SKM-1 (cell line): ENCODE data around the gene HMGB4.

Experiments used
- DNase-seq: peaks from one replicate; lab custom pipeline; 2025; ENCODE audit not compliant: unreplicated experiment; lab: John Stamatoyannopoulos, UW

HMGB4 gene

DNA sequence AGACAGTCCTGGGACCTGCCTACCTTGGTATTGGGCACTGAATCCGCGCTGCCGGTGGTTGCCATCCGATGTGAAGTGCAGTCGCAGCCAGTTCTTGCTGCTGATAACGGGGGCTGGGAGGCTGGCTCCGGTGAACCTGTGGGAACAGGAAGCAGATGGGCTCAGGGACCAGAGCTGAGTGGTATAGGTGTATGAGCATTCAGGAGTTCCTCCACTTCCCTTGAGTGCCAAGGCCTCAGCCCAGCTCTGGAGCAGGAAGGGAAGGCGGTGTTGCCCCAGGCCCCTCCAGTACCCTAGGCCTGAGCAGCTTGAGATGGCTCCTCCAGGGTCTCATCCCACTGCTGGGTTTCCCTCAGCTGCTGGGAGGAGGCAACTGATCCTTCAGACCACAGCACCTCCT lies 17.0 kb upstream of the HMGB4 start:
- DNase-seq: no peak

GRCh38 chr1:33848205-33848937 lies 15.5 kb upstream of the HMGB4 start:
- no peak for DNase-seq

GRCh38 chr1:33849211-33849610 lies 14.7 kb upstream of the HMGB4 start:
- DNase-seq: no peak

GRCh38 chr1:33850481-33850880 lies 13.4 kb upstream of the HMGB4 start:
- no peak for DNase-seq

DNA sequence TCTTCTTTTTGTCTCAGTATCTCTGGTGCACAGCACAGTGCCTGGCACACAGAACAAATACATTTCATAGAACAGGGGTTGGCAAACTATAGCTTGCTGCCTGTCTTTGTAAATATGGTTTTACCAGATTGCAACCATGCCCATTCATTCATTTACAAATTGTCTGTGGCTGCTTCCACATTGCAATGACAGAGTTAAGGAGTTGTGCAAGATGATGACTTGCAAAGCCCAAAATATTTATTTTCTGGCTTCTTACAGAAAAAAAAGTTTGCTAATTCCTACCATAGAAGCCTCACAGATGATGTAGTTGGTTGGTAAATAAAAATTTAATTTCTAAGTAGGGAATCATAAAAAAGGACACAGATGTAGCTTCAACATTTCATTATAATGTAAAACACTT lies 11.2 kb upstream of the HMGB4 start:
- no peak for DNase-seq

DNA sequence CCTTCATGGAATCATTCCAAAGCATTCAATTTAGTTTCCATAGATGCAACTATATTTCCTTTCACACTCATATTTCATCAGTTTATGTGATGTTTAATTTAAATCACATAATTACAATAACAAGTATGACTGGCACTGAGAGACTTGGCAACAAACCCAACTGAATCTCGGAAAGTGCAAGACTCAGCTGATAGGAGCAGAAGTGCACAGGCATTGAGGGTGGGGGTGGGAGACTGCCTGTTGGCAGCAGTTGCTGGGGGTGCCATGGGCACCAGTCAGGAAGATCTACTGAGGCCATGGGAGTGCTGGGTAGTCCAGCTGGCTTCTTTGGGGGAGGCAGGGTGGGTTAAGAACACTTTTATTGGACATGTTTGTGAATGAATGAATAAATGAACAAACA lies 10.4 kb upstream of the HMGB4 start:
- no peak for DNase-seq

GRCh38 chr1:33854091-33854490 lies 9.8 kb upstream of the HMGB4 start:
- DNase-seq: no peak

GRCh38 chr1:33860671-33861070 lies 3.2 kb upstream of the HMGB4 start:
- DNase-seq: no peak

GRCh38 chr1:33864460-33865389 lies 846 bp downstream of the HMGB4 start:
- DNase-seq: no peak

DNA sequence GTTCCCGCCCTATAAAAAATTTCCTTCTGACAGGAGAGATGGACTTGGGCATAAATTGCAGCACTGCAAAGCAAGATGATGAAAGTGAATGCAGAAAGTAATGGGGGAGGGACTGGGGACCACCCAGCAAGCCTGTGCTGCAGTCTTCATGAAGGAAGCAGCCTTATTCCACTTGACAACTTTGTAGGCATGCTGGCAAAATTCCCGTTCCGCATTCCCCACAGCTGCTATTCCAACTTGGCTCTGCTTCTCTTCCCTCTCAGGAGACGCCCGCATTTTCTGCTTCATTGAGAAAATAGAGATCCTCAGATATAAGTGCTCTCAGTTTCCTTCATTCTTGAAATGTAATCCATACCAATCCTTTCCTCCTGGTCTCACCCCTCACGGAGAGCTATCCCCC lies 2.4 kb downstream of the HMGB4 start:
- DNase-seq: no peak

DNA sequence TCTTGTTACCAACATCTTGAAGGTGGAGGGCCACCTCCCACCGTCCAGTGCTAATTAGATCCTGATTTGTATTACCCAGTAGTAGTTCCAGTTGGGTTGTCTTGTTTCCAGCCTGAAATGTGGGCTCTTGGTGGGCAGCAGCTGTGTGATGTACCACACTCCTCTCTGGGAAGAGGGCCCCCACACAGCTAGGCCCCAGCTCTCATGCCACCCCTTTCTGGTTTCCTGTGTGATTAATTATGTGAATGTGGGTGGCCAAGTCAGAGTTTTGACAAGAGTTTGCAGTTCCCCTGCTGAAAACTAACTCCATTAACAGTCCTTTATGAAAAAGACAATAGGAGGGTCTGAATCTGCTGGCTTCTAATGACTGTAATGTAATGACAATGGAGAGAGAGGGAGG lies 3.8 kb downstream of the HMGB4 start:
- DNase-seq: no peak

GRCh38 chr1:33872275-33872674 lies 8.4 kb downstream of the HMGB4 start:
- DNase-seq: no peak

DNA sequence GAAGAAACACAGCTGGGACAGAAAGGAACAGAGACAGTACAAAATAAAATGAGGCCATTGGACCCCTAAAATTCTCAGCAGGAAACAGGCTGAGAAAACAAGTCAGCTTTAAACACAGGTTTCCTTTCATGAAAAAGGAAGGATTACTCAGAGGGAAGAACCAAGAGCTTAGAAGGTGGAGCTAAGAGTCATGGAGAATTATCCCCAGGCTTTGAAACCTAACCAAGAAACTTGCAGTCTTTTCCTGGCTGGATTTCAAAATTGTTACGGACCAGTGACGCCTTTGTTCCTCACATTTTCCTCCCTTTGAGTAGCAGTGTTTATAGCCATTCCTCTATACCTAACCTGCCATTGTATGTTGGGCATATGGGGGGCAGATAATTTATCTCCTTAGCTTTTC lies 8.8 kb downstream of the HMGB4 start:
- DNase-seq: no peak

GRCh38 chr1:33874636-33875035 lies 10.8 kb downstream of the HMGB4 start:
- no peak for DNase-seq

DNA sequence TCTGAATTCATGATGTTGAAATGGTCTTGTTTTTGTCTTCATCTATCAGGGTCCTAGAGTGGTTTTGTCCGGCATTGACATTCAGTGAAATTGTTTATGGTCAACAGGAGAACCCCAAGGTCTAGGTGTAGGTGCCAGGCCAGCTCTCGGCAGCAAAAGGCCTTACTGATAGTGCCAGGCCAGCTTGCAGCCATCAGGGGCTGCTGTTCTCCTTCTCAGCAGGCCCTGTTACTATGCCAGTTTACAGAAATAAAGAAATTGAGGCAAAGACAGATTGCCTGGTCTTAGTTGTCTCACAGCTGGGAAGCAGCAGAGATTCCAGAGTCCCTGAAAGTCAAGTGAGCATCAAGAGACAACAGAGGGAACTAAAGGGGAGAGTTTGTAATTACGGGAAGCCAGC lies 12.0 kb downstream of the HMGB4 start:
- DNase-seq: no peak

DNA sequence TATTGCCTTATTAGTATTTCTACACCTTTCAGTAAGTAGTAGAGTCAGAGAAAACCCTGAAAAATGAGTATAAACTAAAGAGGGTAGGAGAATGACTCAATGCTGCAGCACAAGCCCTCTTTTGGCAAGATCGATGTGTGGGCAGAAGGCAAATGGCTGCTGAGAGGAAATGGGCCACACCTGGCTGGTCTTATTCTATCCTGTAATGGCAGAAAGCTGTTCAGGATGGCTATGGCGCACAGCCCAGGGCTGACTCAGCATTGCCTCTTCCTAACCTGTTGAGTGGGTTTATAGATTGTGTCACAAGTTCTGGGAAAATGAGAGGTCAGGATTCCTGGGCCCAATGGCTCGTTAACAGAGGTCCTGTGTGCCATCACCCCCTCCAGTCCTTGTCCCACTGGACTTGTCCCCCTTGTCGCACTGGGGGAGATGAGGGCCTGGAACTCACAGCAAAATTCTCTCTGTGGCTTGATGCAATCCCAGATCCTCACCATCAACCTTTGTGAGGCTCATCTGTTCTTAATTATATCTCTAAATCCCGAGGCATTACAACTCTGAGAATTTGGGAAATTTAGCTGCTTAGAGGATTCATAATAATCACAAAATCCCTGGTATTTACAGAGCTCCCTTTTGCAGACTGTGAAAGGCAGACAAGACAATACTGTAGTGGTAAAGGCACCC lies 13.2 kb downstream of the HMGB4 start:
- DNase-seq: no peak

DNA sequence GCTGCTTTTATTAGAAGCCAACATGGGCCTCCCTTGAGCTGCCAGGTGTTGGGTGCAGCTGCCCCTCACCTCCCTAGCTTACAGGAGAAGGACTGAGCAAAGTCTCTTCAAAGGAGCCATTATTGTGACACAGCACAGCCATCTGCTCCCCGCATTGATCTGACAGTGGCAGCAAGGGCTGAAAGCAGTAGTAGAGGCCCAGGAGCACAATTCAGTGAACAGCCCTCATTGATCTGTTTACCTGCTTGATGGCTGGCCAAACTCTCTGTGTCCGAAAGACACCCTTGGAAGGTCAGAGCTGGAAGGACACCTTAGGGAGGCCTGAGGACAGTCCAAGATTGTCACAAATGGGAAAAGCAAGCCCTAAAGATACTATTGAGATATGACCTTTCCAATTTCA lies 14.5 kb downstream of the HMGB4 start:
- DNase-seq: no peak

DNA sequence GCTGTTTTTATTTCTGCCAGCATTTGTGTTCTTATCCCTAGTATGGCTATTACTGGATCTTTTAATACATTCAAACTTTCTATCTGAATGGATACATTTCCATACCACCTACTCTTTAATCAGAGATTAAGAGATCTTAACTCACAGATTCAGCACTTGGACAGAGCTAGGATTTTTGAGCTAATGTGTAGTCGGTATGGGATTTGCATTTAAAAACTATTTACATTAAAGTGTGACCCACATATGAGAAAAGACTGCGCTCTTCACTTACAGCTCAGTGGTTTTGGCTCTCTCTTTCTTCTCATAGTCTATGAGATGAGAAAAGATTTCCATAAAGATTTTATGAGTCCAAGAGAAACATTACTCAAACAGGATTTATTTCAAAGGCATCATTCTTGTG lies 16.4 kb downstream of the HMGB4 start:
- DNase-seq: no peak

GRCh38 chr1:33886496-33886895 lies 22.6 kb downstream of the HMGB4 start:
- DNase-seq: no peak

- DNase-seq: no peak
Observed at GRCh38 chr1:33893147-33893830, 29.4 kb downstream of the HMGB4 start.

DNA sequence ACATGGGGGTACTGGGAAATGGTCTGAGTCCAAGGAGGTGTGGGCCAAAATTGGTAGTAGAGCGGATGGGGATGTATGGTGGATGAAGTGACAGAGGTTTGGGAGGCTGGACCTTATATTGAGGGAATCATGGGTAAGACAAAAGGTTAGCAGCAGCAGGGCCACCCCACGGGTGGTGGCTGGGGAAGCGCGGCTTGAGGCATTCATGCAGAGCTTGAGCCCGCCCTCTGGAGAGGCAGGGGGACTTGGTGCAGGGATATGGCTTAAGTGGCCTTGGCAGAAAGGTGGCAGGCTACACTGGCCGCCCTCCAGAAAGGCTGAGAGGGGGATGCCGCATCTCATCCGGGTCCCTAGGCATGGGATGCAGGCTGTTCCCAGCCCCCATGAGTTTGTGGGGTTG lies 31.5 kb downstream of the HMGB4 start:
- no peak for DNase-seq
